Smooth muscle cell (in vitro differentiated cells): Measurements from ENCODE around the gene HSD3B7. TPM values are rescaled to one million over a fixed set of nuclear protein-coding genes. Genes with fewer than 3 reads are reported as not detected.

ENCODE experiments used
- DNase-seq: peaks from one replicate; lab custom pipeline; 2025; ENCODE audit not compliant: unreplicated experiment; lab: John Stamatoyannopoulos, UW
- H2AFZ ChIP-seq: fragments of 200-600 bp; sonication (generic); 2 replicates; pipeline ENCODE4 v1.6.0; 2016; ENCODE audit warnings: antibody characterized with exemption, low read depth, mild to moderate bottlenecking
- H3F3A ChIP-seq: fragments of 200-600 bp; sonication (generic); 2 replicates; pipeline ENCODE4 v1.6.0; 2017; ENCODE audit warnings: antibody characterized with exemption, low read depth
- H3K27ac ChIP-seq: fragments of 200-600 bp; sonication (generic); 2 replicates; pipeline ENCODE4 v1.5.1; 2016; ENCODE audit warnings: low read depth, mild to moderate bottlenecking
- H3K27me3 ChIP-seq: fragments of 200-600 bp; sonication (generic); 2 replicates; pipeline ENCODE4 v1.6.1; 2016; ENCODE audit warnings: low read depth, mild to moderate bottlenecking
- H3K36me3 ChIP-seq: fragments of 200-600 bp; sonication (generic); 2 replicates; pipeline ENCODE4 v1.5.1; 2016; ENCODE audit warnings: low read depth
- H3K4me1 ChIP-seq: fragments of 200-600 bp; sonication (generic); 2 replicates; pipeline ENCODE4 v1.5.1; 2016; ENCODE audit warnings: low read depth
- H3K4me2 ChIP-seq: fragments of 200-600 bp; sonication (generic); 2 replicates; pipeline ENCODE4 v1.6.0; 2016; ENCODE audit warnings: mild to moderate bottlenecking
- H3K4me3 ChIP-seq: fragments of 200-600 bp; sonication (generic); 2 replicates; pipeline ENCODE4 v1.5.1; 2016; ENCODE audit warnings: mild to moderate bottlenecking
- H3K79me2 ChIP-seq: fragments of 200-600 bp; sonication (generic); 2 replicates; pipeline ENCODE4 v1.6.0; 2016; ENCODE audit warnings: low read depth, mild to moderate bottlenecking
- H3K9ac ChIP-seq: fragments of 200-600 bp; sonication (generic); 2 replicates; pipeline ENCODE4 v1.6.0; 2016; ENCODE audit warnings: low read depth
- H3K9me3 ChIP-seq: fragments of 200-600 bp; sonication (generic); replicated peaks from 2 replicates; pipeline ENCODE4 v1.5.1; 2016; ENCODE audit warnings: low read depth
- H4K20me1 ChIP-seq: fragments of 200-600 bp; sonication (generic); 2 replicates; pipeline ENCODE4 v1.6.0; 2016; ENCODE audit warnings: low read depth
- CTCF ChIP-seq: fragments of 200-600 bp; sonication (generic); IDR thresholded peaks from 2 replicates; pipeline ENCODE4 v1.5.1; 2017; ENCODE audit warnings: borderline replicate concordance, mild to moderate bottlenecking, antibody characterized with exemption; ENCODE audit not compliant: insufficient read depth, poor library complexity, severe bottlenecking
- WGBS: methylation state at CpG from one replicate; pipeline ENCODE4 v1.1.7; 2016; ENCODE audit warnings: low lambda C conversion rate; 5-methylcytosine and 5-hydroxymethylcytosine counted together
- polyA plus RNA-seq: library from polyadenylated mRNA; unstranded; fragments of >200 nt; fragmentation: Nextera tagmentation; extraction: Ambion mirVana; gene quantifications from 2 replicates; pipeline ENCODE4 v1.2.1, GENCODE V29; 2016
- total RNA-seq: library from RNA; depleted of rRNA; stranded (reverse); fragments of >200 nt; gene quantifications from 2 replicates; pipeline ENCODE4 v1.2.3, GENCODE V29; 2014

The HSD3B7 gene
- total and polyA plus RNA-seq, 2 experiments from 2014 or later: 10.8 to 15.5 TPM

DNA sequence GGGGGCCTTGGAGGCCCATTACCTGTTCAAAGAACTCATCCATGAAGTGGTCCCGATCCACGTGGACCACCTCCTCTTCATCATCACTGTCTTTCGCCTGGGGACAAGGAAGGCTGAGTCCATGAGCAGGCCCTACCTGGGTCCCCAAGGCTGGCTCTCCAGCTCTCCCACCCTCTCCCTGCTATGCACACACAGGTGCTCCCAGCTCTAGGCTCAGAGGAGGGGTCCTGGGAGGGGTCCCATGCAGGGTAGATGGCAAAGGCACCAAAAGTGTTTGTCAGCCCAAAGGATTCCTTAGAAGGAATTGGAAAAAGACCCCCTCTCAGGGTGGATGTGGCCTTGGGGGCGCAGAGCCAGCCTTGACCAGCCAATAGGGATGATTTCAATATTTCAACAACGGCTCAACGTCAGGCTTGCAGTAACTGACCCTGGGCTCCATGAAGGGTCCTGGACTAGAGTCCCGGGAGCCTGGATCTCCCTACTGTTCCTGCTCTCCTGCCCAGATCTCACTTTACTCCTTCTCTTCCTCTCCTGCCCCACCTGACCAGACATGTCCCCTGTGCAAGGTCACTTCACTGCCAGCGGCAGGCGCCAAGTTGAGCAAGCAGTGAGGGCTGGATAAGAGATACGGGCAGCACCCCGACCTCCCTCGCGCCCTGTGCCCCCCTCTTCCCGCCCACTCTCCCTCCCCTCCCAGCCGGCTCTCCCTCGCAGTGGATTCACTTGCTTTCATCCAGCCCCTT is 16.7 kb downstream of the HSD3B7 start:
- no peak overlapping the region for H3K4me3 ChIP-seq
- no peaks in the 10 kb centered on the region for H3K27me3 ChIP-seq
- peaks cover 4% of the 10 kb centered on the region for H3K4me1 ChIP-seq
- no peaks in the 10 kb centered on the region for H4K20me1 ChIP-seq
- peak overlapping the region; percentile 72 for H3K27ac ChIP-seq
- no peak for DNase-seq
- H2AFZ ChIP-seq: no peak overlapping the region
- H3K9me3 ChIP-seq: no peaks in the 10 kb centered on the region
- H3F3A ChIP-seq: peaks cover 11% of the 10 kb centered on the region
- no peak for TF ChIP-seq CTCF
- WGBS: 91% methylated on average over 16 of the region's 16 CpGs
- H3K9ac ChIP-seq: no peak overlapping the region
- H3K79me2 ChIP-seq: no peaks in the 10 kb centered on the region
- H3K4me2 ChIP-seq: no peak overlapping the region
- H3K36me3 ChIP-seq: no peaks in the 10 kb centered on the region

GRCh38 chr16:31002250-31002700 is 17.3 kb downstream of the HSD3B7 start:
- no peak for TF ChIP-seq CTCF
- no peaks in the 10 kb centered on the region for H4K20me1 ChIP-seq
- H3K4me1 ChIP-seq: peaks cover 4% of the 10 kb centered on the region
- peaks cover 11% of the 10 kb centered on the region for H3F3A ChIP-seq
- no peak for DNase-seq
- H3K4me2 ChIP-seq: no peak overlapping the region
- 67% methylated on average over 10 of the region's 10 CpGs for WGBS
- H3K27ac ChIP-seq: peak overlapping the region; percentile 72
- no peaks in the 10 kb centered on the region for H3K27me3 ChIP-seq
- H2AFZ ChIP-seq: no peak overlapping the region
- H3K9ac ChIP-seq: peak overlapping the region; percentile 20
- no peaks in the 10 kb centered on the region for H3K79me2 ChIP-seq
- H3K9me3 ChIP-seq: no peaks in the 10 kb centered on the region
- no peaks in the 10 kb centered on the region for H3K36me3 ChIP-seq
- H3K4me3 ChIP-seq: no peak overlapping the region

- Histone ChIP-seq H4K20me1 (no peaks in the 10 kb centered on the region), H3K9me3 (no peaks in the 10 kb centered on the region), H3F3A (peaks cover 11% of the 10 kb centered on the region), H3K27me3 (no peaks in the 10 kb centered on the region), H3K27ac (peak overlapping the region; percentile 72), H3K36me3 (no peaks in the 10 kb centered on the region), H3K4me1 (peaks cover 4% of the 10 kb centered on the region), H2AFZ (no peak overlapping the region), H3K79me2 (no peaks in the 10 kb centered on the region), H3K4me2 (no peak overlapping the region), H3K9ac (peak overlapping the region; percentile 20), H3K4me3 (no peak overlapping the region)
- no peak for TF ChIP-seq CTCF
- DNase-seq: no peak
- 72% methylated on average over 9 of the region's 9 CpGs for WGBS
These were observed 17.9 kb downstream of the HSD3B7 start for GRCh38 chr16:31002862-31003341.
